Right lobe of liver (tissue), 4 donors: ENCODE data around the gene HOXC10.

Source experiments
- POLR2A ChIP-seq: fragments of 450-650 bp; IDR thresholded peaks from one replicate; pipeline ENCODE4 v1.6.1; 2017; ENCODE audit warnings: antibody characterized with exemption, mild to moderate bottlenecking
- TF ChIP-seq, protein P1 (sequence below), 4 donors: fragments of 200-600 bp in 3 of 4; fragments of 450-650 bp in 1 of 4; IDR thresholded peaks; one replicate each; pipeline versions ENCODE4 v1.5.1 to v1.8.0; 2016 to 2022; ENCODE audit warnings: antibody characterized with exemption in 4 of 4, mild to moderate bottlenecking in 2 of 4
- donor health status: DM: no; HTN: no; CAD: no.
- donor health status: DM: no; HTN: no; CAD: no.
- donor health status: DM: no; HTN: yes; CAD: no.

DNA sequence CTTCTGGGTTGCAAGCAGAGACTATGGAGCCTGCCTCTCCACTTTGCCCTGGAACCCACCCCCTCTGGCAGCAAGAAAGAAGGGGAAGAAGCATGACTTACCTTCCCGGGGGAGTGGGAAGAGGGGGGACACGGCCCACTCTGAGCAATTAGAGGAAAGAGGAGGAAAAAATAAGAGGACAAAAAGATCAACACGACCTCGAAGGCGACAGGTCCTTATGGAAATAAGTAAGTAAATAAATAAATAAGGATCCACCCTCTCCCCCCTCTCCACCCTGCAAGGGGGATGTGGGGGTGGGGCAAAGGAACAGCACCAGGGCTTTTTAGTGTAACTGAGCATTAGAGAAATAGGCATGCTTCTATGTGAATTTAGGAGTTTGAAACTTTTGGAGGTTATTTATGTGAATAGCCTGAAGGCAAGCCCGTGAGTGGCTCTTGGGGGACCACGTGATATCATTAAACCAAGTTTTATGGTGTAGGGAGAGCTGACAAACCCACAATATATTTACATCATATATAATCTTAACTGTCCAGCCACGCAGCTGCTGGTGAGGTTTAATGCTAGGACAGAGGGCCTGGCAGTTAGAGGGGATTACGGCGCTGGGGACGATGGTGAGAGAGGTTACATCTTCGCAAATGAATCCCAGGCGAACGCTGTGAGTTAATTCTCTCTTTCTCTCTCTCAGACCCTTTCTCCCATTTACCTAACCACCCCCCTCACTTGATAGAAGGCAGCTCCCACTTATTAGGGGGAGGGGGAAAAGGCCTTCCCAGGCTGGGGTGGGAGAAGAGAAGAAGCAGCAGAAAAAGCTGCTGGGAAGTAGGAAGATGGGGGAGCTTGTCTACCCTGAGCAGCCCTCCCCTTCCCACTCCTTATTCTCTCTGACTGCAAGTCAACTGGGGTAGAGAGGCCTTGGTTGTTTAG is 52.7 kb downstream of the HOXC10 start:
- TF ChIP-seq, protein P1, sequence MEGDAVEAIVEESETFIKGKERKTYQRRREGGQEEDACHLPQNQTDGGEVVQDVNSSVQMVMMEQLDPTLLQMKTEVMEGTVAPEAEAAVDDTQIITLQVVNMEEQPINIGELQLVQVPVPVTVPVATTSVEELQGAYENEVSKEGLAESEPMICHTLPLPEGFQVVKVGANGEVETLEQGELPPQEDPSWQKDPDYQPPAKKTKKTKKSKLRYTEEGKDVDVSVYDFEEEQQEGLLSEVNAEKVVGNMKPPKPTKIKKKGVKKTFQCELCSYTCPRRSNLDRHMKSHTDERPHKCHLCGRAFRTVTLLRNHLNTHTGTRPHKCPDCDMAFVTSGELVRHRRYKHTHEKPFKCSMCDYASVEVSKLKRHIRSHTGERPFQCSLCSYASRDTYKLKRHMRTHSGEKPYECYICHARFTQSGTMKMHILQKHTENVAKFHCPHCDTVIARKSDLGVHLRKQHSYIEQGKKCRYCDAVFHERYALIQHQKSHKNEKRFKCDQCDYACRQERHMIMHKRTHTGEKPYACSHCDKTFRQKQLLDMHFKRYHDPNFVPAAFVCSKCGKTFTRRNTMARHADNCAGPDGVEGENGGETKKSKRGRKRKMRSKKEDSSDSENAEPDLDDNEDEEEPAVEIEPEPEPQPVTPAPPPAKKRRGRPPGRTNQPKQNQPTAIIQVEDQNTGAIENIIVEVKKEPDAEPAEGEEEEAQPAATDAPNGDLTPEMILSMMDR (IDR thresholded peaks at IDR 0.05): no peak
- no peak for TF ChIP-seq POLR2A
